Measurements from ENCODE around the gene PRKCA.

Gene PRKCA

DNA sequence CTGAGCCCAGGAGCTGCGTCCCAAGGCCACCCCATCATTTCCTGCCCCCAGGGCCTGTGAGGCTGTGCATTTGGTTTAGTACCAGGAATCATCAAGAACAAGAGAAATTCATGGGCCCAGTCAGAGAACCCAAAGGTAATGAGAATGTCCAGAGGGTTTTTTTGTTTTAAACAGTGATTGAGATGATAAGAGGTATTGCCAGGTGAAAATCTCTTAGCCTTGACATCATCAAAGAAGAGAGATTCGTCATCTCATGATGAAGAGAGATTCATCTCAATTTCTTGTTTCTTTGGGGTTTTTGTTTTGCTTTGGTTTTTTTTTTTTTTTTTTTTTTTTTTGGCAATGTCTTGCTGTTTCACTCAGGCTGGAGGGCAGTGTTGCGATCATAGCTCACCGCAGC is 361.9 kb downstream of the PRKCA start:
- Histone ChIP-seq H3K27ac (no peak overlapping the region), H3K4me3 (no peak overlapping the region), H3K9ac (ENCODE audit: insufficient read length) (no peak overlapping the region), H3K36me3 (ENCODE audit: insufficient read depth, low read length) (no peaks in the 10 kb centered on the region), H3K9me3 (ENCODE audit: low read depth, low read length) (no peaks in the 10 kb centered on the region)
- TF ChIP-seq POLR2AphosphoS5 (IDR thresholded peaks at IDR 0.05; ENCODE audit: borderline replicate concordance, low read depth, low read length) (no peak), EZH2 (IDR thresholded peaks at IDR 0.05) (no peak), FOXP2 (optimal IDR thresholded peaks at IDR 0.05; ENCODE audit: control extremely low read depth, extremely low read length, insufficient read depth) (no peak)
- DNase-seq (ENCODE audit: low read depth, low spot score), result no peak

DNA sequence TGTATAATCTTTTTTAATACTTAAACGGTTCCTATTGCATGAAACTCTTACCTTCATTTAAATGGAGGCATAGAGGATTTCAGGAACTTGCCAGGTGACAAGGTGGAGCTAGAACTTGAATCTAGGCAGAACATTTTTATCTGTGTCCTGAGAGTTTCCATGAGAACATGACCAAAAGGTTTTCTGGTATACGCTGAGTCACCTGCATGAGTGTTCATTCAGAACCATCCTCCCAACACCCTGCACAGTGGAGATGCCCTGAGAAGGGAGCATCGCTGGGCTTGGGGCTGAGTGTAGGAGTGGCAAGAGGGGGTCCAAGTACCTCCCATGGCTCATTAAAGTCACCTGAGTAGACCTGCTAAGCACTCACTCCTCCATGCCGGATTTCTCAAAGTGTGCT is 362.8 kb downstream of the PRKCA start:
- no peak for DNase-seq (ENCODE audit: low read depth, low spot score)
- Histone ChIP-seq H3K9me3 (ENCODE audit: low read depth, low read length) (no peaks in the 10 kb centered on the region), H3K27ac (no peak overlapping the region), H3K4me3 (no peak overlapping the region), H3K36me3 (ENCODE audit: insufficient read depth, low read length) (no peaks in the 10 kb centered on the region), H3K9ac (ENCODE audit: insufficient read length) (no peak overlapping the region)
- TF ChIP-seq FOXP2 (optimal IDR thresholded peaks at IDR 0.05; ENCODE audit: control extremely low read depth, extremely low read length, insufficient read depth), result no peak
- no peak for TF ChIP-seq EZH2 (IDR thresholded peaks at IDR 0.05)
- no peak for TF ChIP-seq POLR2AphosphoS5 (IDR thresholded peaks at IDR 0.05; ENCODE audit: borderline replicate concordance, low read depth, low read length)

DNA sequence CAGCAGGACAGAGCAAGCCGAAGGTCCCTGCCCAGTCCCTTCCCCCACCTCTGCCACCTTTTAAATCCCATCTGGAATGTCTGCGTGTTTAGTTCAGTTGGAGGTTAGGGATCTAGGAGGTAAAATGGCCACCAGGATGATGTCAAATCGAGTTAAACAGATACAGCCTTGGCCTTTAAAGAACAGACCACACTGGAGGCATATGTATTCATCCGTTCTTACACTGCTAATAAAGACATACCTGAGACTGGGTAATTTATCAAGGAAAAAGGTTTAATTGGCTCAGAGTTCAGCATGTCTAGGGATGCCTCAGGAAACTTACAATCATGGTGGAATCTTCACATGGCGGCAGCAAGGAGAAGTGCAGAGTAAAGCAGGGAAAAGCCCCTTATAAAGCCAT is 364.7 kb downstream of the PRKCA start:
- H3K27ac ChIP-seq, result no peak overlapping the region
- no peak overlapping the region for H3K4me3 ChIP-seq
- no peaks in the 10 kb centered on the region for H3K9me3 ChIP-seq (ENCODE audit: low read depth, low read length)
- TF ChIP-seq FOXP2 (optimal IDR thresholded peaks at IDR 0.05; ENCODE audit: control extremely low read depth, extremely low read length, insufficient read depth) (no peak), POLR2AphosphoS5 (IDR thresholded peaks at IDR 0.05; ENCODE audit: borderline replicate concordance, low read depth, low read length) (no peak), EZH2 (IDR thresholded peaks at IDR 0.05) (no peak)
- DNase-seq (ENCODE audit: low read depth, low spot score), result no peak
- H3K36me3 ChIP-seq (ENCODE audit: insufficient read depth, low read length), result no peaks in the 10 kb centered on the region
- no peak overlapping the region for H3K9ac ChIP-seq (ENCODE audit: insufficient read length)

DNA sequence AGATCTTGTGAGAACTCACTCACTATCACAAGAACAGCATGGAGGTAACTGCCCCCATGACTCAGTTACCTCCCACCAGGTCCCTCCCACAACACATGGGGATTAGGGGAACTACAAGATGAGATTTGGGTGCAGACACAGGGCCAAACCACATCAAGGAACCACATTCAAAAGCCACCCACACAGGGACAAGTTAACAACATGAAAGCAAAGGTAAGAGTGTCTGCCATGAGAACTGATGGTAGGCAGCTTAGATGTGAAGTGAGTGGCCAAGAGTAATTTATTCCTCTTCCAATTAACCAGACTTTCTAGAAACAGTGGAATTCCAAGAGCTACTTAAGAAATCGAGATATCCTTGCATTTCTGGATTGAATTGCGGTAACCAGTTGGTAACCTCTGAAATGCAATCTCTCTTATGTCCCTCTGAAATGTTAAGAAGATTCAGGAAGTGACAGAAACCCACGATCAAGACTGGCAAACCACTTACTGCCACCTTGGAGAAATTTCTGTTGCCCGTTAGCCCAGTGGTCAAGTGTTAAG is 365.1 kb downstream of the PRKCA start:
- no peaks in the 10 kb centered on the region for H3K9me3 ChIP-seq (ENCODE audit: low read depth, low read length)
- H3K4me3 ChIP-seq, result no peak overlapping the region
- H3K27ac ChIP-seq, result no peak overlapping the region
- TF ChIP-seq EZH2 (IDR thresholded peaks at IDR 0.05) (no peak), POLR2AphosphoS5 (IDR thresholded peaks at IDR 0.05; ENCODE audit: borderline replicate concordance, low read depth, low read length) (no peak), FOXP2 (optimal IDR thresholded peaks at IDR 0.05; ENCODE audit: control extremely low read depth, extremely low read length, insufficient read depth) (no peak)
- no peak overlapping the region for H3K9ac ChIP-seq (ENCODE audit: insufficient read length)
- H3K36me3 ChIP-seq (ENCODE audit: insufficient read depth, low read length), result no peaks in the 10 kb centered on the region
- no peak for DNase-seq (ENCODE audit: low read depth, low spot score)

DNA sequence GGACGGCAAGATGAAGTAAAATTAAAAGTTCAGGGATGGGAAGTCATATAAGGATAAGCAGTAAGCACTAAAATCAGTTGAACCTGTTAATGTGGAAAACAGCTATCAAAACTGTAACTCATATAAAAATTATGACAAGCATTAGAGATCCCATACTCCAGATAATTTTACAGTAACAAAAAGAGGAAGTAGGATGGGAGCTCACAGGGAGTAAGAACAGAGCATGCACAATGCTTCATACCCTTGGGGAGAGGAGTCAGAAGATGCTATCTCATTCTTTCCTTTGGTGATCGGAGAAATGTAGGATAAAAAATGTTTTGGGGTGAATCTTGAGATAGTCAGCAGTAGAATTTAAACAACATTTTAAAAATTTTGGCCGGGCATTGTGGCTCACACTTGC is 367.8 kb downstream of the PRKCA start:
- DNase-seq (ENCODE audit: low read depth, low spot score), result no peak
- no peaks in the 10 kb centered on the region for H3K9me3 ChIP-seq (ENCODE audit: low read depth, low read length)
- TF ChIP-seq POLR2AphosphoS5 (IDR thresholded peaks at IDR 0.05; ENCODE audit: borderline replicate concordance, low read depth, low read length) (no peak), FOXP2 (optimal IDR thresholded peaks at IDR 0.05; ENCODE audit: control extremely low read depth, extremely low read length, insufficient read depth) (no peak), EZH2 (IDR thresholded peaks at IDR 0.05) (no peak)
- H3K27ac ChIP-seq, result no peak overlapping the region
- H3K9ac ChIP-seq (ENCODE audit: insufficient read length), result no peak overlapping the region
- H3K36me3 ChIP-seq (ENCODE audit: insufficient read depth, low read length), result no peaks in the 10 kb centered on the region
- no peak overlapping the region for H3K4me3 ChIP-seq

DNA sequence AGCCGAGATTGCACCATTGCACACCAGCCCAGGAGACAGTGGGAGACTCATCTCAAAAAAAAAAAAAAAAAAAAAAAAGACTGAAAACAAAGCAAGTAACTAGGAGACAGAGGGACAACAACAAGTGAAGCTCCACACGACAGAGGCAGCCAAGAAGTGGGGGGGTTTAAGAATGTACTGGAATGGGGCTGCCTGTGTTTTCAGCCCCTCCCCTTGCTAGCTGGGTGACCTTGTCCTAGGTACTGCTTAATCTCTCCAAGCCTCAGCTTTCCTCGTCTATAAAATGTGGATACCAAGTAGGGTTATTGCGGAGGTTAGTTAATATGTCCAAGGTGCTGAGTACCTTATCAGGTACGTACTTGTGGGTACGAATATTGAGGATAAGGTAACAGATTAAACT is 368.7 kb downstream of the PRKCA start:
- DNase-seq (ENCODE audit: low read depth, low spot score), result no peak
- TF ChIP-seq FOXP2 (optimal IDR thresholded peaks at IDR 0.05; ENCODE audit: control extremely low read depth, extremely low read length, insufficient read depth) (no peak), EZH2 (IDR thresholded peaks at IDR 0.05) (no peak), POLR2AphosphoS5 (IDR thresholded peaks at IDR 0.05; ENCODE audit: borderline replicate concordance, low read depth, low read length) (no peak)
- Histone ChIP-seq H3K9ac (ENCODE audit: insufficient read length) (no peak overlapping the region), H3K4me3 (no peak overlapping the region), H3K36me3 (ENCODE audit: insufficient read depth, low read length) (no peaks in the 10 kb centered on the region), H3K9me3 (ENCODE audit: low read depth, low read length) (no peaks in the 10 kb centered on the region), H3K27ac (no peak overlapping the region)

DNA sequence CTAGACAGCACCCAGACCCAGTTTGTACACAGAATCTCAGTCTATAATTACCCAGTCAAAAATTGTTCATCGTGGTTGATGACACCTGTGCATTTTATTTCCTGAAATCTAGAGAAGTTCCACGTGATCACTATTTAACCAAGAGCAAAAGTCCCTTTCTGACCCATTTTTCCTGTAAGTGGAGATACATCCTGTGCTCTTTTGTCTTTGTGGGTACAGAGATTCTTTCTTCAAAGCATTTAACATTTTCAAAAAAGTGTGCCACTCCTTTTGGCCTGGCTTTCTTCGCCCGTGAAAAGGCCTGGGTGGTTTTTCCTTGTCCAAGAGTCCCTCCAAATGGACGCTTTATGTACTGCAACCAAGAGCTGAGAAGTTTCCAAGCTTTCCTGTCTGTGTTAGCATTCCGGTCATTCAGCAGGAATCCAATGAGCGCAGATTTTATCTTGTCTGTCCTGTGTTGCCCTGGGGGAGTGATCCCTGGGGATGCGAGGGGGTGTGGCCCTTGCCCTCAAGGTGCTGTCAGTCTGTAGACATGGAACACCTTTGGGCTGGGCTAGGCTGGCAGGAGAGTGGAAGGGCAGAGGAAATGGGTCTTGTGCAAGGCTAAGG is 371.4 kb downstream of the PRKCA start:
- Histone ChIP-seq H3K27ac (no peak overlapping the region), H3K4me3 (no peak overlapping the region), H3K9ac (ENCODE audit: insufficient read length) (no peak overlapping the region), H3K9me3 (ENCODE audit: low read depth, low read length) (no peaks in the 10 kb centered on the region), H3K36me3 (ENCODE audit: insufficient read depth, low read length) (no peaks in the 10 kb centered on the region)
- TF ChIP-seq FOXP2 (optimal IDR thresholded peaks at IDR 0.05; ENCODE audit: control extremely low read depth, extremely low read length, insufficient read depth) (no peak), POLR2AphosphoS5 (IDR thresholded peaks at IDR 0.05; ENCODE audit: borderline replicate concordance, low read depth, low read length) (no peak)
- DNase-seq (ENCODE audit: low read depth, low spot score), result peak; percentile 2

DNA sequence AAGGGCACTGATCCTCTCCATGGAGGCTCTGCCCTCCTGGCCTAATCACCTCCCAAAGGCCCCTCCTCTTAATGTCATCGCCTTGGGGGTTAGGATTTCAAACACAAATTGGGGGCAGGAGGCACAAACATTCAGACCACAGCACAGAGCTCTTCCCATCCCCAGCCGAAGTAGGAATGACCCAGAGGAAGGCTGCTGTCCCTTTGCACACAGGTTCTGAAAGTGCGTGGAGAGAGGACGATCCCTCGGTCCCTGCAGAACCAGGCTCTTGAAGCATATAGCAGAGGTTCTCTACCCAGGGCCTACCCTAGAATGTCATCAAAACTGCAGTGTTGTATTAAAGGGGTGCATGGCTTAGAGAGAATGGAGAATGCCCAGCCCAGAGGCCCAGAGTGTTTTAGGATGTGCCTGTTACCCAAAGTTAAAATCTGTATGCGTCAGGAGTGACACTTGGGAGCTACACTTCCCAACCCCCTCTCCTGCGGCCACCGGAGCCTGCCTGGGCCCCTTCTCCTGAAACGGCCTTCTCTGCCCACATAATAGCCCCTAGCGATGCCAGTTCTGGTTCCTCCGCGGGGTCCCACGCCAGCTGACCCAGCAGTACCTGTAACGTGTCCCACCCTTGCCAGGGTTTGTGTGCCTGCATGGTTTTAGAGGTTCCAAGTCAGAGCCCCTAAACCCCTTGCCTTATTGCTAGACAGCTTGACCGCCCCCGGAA is 373.0 kb downstream of the PRKCA start:
- H3K36me3 ChIP-seq (ENCODE audit: insufficient read depth, low read length), result no peaks in the 10 kb centered on the region
- DNase-seq (ENCODE audit: low read depth, low spot score), result no peak
- TF ChIP-seq FOXP2 (optimal IDR thresholded peaks at IDR 0.05; ENCODE audit: control extremely low read depth, extremely low read length, insufficient read depth), result no peak
- TF ChIP-seq EZH2 (IDR thresholded peaks at IDR 0.05), result no peak
- H3K9me3 ChIP-seq (ENCODE audit: low read depth, low read length), result no peaks in the 10 kb centered on the region
- no peak overlapping the region for H3K27ac ChIP-seq
- no peak overlapping the region for H3K4me3 ChIP-seq
- H3K9ac ChIP-seq (ENCODE audit: insufficient read length), result no peak overlapping the region

Data from SK-N-MC (cell line).